ENCODE results near the gene BMP2. TPM values are rescaled to one million over a fixed set of nuclear protein-coding genes. Genes with fewer than 3 reads are reported as not detected.

BMP2 gene
- polyA plus RNA-seq, 2 of the 4 experiments (the other 2 are of a cell fraction), result 0.19 to 0.23 TPM

DNA sequence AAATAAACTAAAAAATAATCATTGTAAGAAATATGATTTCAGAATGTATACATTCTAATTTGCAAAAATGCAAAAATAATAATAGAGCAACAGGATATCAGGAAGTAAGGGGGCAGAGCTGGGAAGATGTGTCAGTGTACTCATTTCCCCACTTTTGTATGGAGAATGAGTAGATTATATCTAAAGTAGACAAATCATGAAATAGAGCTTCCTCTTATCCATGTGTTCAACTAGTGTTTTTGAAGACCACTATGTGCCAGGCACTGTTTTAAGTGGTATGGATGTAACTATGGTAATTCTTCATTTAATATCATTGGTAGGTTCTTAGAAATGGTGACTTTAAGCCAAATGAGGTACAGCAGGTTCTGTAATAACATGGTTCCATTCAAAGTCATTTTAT, 17.0 kb upstream of the BMP2 start:
- 0 out of 3 replicates have a peak, but pooled peaks cover 5% of the 10 kb centered on the region for H3K9me3 ChIP-seq
- H3K27ac ChIP-seq, result no peak overlapping the region
- no peak for FAIRE-seq
- ATAC-seq, result no peak
- H3K4me2 ChIP-seq, result no peak overlapping the region
- POLR2A ChIA-PET, result no interaction called here
- CTCF ChIA-PET, result interaction anchor here (2.9 kb wide), 1 partner anchor 15 kb away, joined by 17 read pairs; no protein-coding TSS in a partner anchor
- no peak for TF ChIP-seq FOSB (CRISPR knock-in tag; IDR thresholded peaks at IDR 0.05)
- no peak for TF ChIP-seq EP300 (IDR thresholded peaks at IDR 0.05)
- no peak for TF ChIP-seq RARB (CRISPR knock-in tag; IDR thresholded peaks at IDR 0.05)
- TF ChIP-seq CBX2 (IDR thresholded peaks at IDR 0.05; ENCODE audit: borderline replicate concordance, low read depth), result no peak
- no peak for TF ChIP-seq PHF8 (IDR thresholded peaks at IDR 0.05; ENCODE audit: borderline replicate concordance, low read depth)
- no peak for TF ChIP-seq MAFK (IDR thresholded peaks at IDR 0.05; ENCODE audit: partially characterized antibody)
- TF ChIP-seq NPAS2 (CRISPR knock-in tag; IDR thresholded peaks at IDR 0.05; ENCODE audit: borderline replicate concordance), result no peak
- no peaks in the 10 kb centered on the region for H3K4me1 ChIP-seq
- H3K4me3 ChIP-seq, result no peak overlapping the region
- no peak for DNase-seq (ENCODE audit: low read depth in 1 of 2, low spot score in 1 of 2)

DNA sequence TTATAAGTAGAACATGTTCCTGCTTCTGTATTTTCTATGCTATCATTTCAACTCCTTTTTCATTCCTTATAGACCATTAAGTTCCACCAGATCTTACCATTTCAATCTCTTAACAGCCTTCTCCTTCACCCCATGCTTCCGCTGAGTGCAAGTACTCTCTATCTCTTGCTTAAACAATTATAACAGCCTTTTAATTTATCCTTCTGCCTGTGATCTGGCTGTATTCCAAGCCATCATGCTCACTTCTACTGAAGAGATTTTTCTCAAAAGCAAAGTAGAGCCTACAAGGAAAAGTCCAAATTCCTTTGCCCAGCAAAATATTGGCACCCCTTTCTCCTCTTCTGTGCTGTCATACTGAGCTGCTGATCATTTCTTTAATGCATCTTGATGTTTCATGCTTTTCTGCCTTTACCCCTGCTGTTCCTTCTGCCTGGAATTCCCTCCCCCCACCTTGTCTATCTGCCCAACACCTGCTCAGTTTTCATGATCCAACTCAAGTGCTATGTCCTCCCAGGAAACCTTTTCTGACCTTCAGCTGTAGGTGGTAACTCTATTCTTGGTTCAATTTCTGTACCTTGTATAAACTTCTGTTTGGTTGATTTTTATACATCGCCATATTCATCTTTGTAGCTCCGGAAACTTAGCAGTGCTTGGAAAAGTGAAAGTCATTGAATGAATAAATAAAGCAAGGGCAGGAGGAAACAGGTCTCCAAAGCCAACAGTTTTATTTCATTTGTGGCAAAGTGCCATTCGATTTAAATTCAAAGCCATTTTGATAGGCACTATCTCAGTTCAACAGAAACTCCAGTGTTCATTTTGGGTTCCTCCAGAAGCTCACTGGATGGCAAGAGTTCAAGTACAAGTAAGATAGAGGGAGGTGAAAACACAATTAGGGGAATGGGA, 10.5 kb upstream of the BMP2 start:
- no peak for FAIRE-seq
- no peak for DNase-seq (ENCODE audit: low read depth in 1 of 2, low spot score in 1 of 2)
- Histone ChIP-seq H3K4me1 (no peaks in the 10 kb centered on the region), H3K4me3 (no peak overlapping the region), H3K4me2 (no peak overlapping the region), H3K9me3 (0 out of 3 replicates have a peak, but pooled peaks cover 5% of the 10 kb centered on the region), H3K27ac (no peak overlapping the region)
- ChIA-PET POLR2A (no interaction called here), CTCF (interaction anchor here (0.9 to 1.7 kb wide), 3 partner anchors 8 to 13 kb away, joined by 3 to 5 read pairs (median 4); no protein-coding TSS in a partner anchor)
- ATAC-seq, result no peak
- no peak for TF ChIP-seq CBX8 (IDR thresholded peaks at IDR 0.05)
- TF ChIP-seq SREBF2 (IDR thresholded peaks at IDR 0.05), result no peak
- TF ChIP-seq, protein P1, sequence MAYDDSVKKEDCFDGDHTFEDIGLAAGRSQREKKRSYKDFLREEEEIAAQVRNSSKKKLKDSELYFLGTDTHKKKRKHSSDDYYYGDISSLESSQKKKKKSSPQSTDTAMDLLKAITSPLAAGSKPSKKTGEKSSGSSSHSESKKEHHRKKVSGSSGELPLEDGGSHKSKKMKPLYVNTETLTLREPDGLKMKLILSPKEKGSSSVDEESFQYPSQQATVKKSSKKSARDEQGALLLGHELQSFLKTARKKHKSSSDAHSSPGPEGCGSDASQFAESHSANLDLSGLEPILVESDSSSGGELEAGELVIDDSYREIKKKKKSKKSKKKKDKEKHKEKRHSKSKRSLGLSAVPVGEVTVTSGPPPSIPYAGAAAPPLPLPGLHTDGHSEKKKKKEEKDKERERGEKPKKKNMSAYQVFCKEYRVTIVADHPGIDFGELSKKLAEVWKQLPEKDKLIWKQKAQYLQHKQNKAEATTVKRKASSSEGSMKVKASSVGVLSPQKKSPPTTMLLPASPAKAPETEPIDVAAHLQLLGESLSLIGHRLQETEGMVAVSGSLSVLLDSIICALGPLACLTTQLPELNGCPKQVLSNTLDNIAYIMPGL (CRISPR knock-in tag; IDR thresholded peaks at IDR 0.05; ENCODE audit: borderline replicate concordance), result no peak
- TF ChIP-seq HDAC2 (IDR thresholded peaks at IDR 0.05), result no peak
- no peak for TF ChIP-seq ESRRA (IDR thresholded peaks at IDR 0.05; ENCODE audit: borderline replicate concordance, low read length)
- no peak for TF ChIP-seq FOSB (CRISPR knock-in tag; IDR thresholded peaks at IDR 0.05)
- TF ChIP-seq ZNF302 (CRISPR knock-in tag; IDR thresholded peaks at IDR 0.05), result no peak
- no peak for TF ChIP-seq MAFK (IDR thresholded peaks at IDR 0.05; ENCODE audit: partially characterized antibody)
- no peak for TF ChIP-seq HOXB5 (CRISPR knock-in tag; IDR thresholded peaks at IDR 0.05)
- TF ChIP-seq HOXA7 (CRISPR knock-in tag; IDR thresholded peaks at IDR 0.05), result no peak
- no peak for TF ChIP-seq SMC3 (IDR thresholded peaks at IDR 0.05)
- no peak for TF ChIP-seq CBX2 (IDR thresholded peaks at IDR 0.05; ENCODE audit: borderline replicate concordance, low read depth)
- no peak for TF ChIP-seq TFCP2L1 (CRISPR knock-in tag; IDR thresholded peaks at IDR 0.05)
- WGBS (ENCODE audit: missing lambda C conversion rate), result 29% methylated on average over 4 of the region's 4 CpGs

- H3K9me3 ChIP-seq, result no peaks in the 10 kb centered on the region
- H3K4me2 ChIP-seq, result no peak overlapping the region
- FAIRE-seq (no peak), DNase-seq (ENCODE audit: low read depth in 1 of 2, low spot score in 1 of 2) (no peak), ATAC-seq (no peak)
- 49% methylated on average over 2 of the region's 2 CpGs for WGBS (ENCODE audit: missing lambda C conversion rate)
- ChIA-PET POLR2A (no interaction called here), CTCF (interaction anchor here (0.9 to 3.3 kb wide), 17 partner anchors 8 to 1992 kb away, joined by 3 to 21 read pairs (median 5); no protein-coding TSS in a partner anchor)
- 0 out of 3 replicates have a peak, but pooled peaks cover 6% of the 10 kb centered on the region for H3K4me1 ChIP-seq
- no peak overlapping the region for H3K4me3 ChIP-seq
- no peak overlapping the region for H3K27ac ChIP-seq
- TF ChIP-seq TP53 (CRISPR knock-in tag; IDR thresholded peaks at IDR 0.05), result no peak
- TF ChIP-seq HES2 (IDR thresholded peaks at IDR 0.05), result no peak
- TF ChIP-seq ZFP36 (IDR thresholded peaks at IDR 0.05; ENCODE audit: borderline replicate concordance, partially characterized antibody), result no peak
- no peak for TF ChIP-seq BHLHE40 (IDR thresholded peaks at IDR 0.05; ENCODE audit: low read depth, low read length)
- no peak for TF ChIP-seq ZSCAN20 (CRISPR knock-in tag; IDR thresholded peaks at IDR 0.05)
- TF ChIP-seq KDM1A (IDR thresholded peaks at IDR 0.05; ENCODE audit: low read depth), result no peak
- no peak for TF ChIP-seq ELK1 (IDR thresholded peaks at IDR 0.05; ENCODE audit: low read depth, low read length)
- no peak for TF ChIP-seq HOXB13 (CRISPR knock-in tag; IDR thresholded peaks at IDR 0.05; ENCODE audit: low read depth)
- TF ChIP-seq, protein P2, sequence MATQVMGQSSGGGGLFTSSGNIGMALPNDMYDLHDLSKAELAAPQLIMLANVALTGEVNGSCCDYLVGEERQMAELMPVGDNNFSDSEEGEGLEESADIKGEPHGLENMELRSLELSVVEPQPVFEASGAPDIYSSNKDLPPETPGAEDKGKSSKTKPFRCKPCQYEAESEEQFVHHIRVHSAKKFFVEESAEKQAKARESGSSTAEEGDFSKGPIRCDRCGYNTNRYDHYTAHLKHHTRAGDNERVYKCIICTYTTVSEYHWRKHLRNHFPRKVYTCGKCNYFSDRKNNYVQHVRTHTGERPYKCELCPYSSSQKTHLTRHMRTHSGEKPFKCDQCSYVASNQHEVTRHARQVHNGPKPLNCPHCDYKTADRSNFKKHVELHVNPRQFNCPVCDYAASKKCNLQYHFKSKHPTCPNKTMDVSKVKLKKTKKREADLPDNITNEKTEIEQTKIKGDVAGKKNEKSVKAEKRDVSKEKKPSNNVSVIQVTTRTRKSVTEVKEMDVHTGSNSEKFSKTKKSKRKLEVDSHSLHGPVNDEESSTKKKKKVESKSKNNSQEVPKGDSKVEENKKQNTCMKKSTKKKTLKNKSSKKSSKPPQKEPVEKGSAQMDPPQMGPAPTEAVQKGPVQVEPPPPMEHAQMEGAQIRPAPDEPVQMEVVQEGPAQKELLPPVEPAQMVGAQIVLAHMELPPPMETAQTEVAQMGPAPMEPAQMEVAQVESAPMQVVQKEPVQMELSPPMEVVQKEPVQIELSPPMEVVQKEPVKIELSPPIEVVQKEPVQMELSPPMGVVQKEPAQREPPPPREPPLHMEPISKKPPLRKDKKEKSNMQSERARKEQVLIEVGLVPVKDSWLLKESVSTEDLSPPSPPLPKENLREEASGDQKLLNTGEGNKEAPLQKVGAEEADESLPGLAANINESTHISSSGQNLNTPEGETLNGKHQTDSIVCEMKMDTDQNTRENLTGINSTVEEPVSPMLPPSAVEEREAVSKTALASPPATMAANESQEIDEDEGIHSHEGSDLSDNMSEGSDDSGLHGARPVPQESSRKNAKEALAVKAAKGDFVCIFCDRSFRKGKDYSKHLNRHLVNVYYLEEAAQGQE (IDR thresholded peaks at IDR 0.05), result no peak
- TF ChIP-seq EHMT2 (IDR thresholded peaks at IDR 0.05; ENCODE audit: low read depth), result no peak
- TF ChIP-seq JUNB (IDR thresholded peaks at IDR 0.05), result no peak
These were observed 2.9 kb upstream of the BMP2 start for GRCh38 chr20:6764619-6765018.

Data from A549 (cell line).